GM18870 (cell line): ENCODE results near the gene DOP1A.

Source experiments
- ATAC-seq: cut with Tn5 transposase; IDR thresholded peaks from one replicate; pipeline ENCODE4 v1.9.1; 2021; ENCODE audit warnings: moderate library complexity; ENCODE audit not compliant: unreplicated experiment

DOP1A gene

GRCh38 chr6:83071023-83071422 lies 3.6 kb downstream of the DOP1A start:
- ATAC-seq, result peak; percentile 84

DNA sequence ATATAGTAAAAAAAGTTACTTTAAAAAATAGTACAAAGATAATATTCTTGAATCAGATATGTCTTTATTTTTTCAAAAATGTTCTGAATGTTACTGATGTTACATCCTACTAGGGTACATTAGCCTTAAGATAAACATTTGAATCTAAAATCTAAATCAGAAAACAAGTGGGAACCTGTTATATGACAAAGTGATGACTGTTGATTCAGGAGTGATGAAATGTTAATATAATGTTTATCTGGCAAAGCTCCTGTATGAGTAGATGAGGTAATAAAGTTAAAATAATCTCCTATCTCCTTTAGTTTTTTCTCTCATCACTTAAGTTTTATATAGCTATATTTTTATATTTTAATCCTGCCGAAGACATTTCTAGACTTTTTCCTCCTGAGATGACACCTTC lies 4.2 kb downstream of the DOP1A start:
- no peak for ATAC-seq

- no peak for ATAC-seq
Measured at GRCh38 chr6:83072726-83073125, 5.3 kb downstream of the DOP1A start.

- ATAC-seq, result no peak
Measured at GRCh38 chr6:83073615-83074014, 6.1 kb downstream of the DOP1A start.

DNA sequence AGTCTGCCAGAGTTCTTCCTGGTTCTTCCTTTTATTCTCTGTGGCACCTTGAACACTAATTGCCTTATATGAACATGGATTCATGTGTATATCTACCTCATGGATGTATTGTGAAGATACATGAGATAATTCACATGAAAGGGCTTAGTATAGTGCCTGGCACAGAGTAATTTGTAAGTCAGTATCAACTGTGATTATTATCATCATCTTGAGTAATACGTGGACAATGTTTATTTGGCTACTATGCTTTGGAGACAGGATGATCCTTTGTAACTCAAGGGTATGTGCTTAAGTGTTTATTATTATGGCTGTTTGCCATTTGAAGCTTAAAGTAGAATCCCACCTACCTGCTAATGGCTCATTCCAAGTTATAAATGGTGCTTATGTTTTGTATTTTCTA lies 16.0 kb downstream of the DOP1A start:
- ATAC-seq, result no peak

GRCh38 chr6:83086751-83087150 lies 19.3 kb downstream of the DOP1A start:
- ATAC-seq, result peak; percentile 100

DNA sequence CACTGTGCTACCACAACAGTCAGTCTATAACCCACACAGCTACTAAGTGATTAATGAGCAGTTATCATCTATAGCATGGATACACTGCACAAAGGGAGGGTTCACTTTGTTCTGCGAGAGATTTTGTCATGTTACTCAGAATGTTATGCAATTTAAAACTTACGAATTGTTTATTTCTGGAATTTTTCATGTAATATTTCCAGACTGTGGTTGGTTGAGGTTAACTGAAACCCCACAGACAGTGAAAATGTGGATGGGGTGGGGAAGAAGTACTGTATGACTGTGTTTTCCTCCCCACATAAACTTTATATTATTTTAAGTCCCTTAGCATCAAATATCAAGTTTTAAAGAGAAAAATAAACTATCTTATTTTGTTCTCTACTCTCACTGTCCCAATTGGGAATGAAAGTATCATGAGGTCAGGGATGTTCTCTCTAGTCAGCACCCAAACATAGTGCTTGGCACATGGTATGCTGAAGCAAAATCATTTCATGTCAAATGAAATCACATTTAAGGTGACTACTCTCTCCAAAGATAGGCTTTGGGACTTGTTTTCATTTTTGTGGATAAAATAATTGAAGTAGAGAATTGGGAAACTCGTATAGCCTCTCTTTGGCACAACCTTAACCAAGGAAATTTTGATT lies 25.4 kb downstream of the DOP1A start:
- ATAC-seq, result no peak

DNA sequence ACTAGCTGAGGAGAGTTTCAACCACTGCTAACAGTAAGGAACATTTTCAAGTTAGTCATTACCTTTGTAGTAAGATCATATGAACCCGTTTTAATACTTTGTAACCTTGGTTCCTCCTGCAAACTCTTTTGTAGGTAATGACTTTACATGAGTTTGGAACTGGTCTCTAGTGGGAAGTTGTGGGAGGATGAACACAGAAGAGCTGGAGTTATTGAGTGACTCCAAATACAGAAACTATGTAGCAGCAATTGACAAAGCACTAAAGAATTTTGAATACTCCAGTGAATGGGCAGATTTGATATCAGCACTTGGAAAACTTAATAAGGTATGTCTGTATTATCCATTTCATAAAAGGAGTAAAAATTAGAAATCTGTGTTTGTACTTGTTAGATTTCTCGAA lies 29.3 kb downstream of the DOP1A start:
- no peak for ATAC-seq

- no peak for ATAC-seq
Measured at GRCh38 chr6:83097204-83097603, 29.7 kb downstream of the DOP1A start.

GRCh38 chr6:83097675-83098074 lies 30.2 kb downstream of the DOP1A start:
- ATAC-seq, result no peak

DNA sequence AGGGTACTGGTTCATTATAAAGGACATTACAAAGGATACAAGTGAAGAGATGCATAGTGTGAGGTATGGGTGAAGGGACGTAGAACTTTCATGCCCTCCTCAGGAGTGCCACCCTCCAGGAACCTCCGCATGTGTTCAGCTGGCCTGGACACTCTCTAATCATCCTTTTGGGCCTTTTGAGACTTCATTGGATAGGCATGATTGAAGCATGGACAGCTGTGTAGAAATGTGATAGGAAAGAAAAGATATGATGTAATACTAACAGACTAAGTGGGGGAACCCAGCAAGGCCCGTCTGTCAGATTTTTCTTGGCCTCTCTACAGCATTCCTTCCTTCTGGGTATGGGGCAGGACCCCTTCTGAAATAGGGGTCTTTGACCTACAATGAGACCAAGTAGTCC lies 31.1 kb downstream of the DOP1A start:
- ATAC-seq, result no peak

DNA sequence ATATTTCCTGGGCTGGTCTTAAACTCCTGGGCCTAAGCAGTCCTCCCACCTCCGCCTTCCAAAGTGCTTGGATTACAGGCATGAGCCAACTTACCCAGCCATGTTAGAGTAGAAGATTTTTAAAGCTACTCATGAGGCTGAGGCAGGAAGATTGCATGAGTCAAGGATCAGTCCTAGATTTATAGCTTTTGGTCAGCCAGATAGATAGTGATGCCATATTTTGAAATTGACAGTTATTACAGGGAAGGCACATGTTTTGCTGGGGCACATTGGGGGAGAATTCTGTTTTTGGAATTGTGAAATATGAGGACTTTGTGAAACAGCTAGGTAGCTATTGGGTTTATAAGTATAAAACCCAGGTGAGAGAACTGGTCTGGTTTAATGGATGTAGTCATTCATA lies 40.9 kb downstream of the DOP1A start:
- no peak for ATAC-seq

DNA sequence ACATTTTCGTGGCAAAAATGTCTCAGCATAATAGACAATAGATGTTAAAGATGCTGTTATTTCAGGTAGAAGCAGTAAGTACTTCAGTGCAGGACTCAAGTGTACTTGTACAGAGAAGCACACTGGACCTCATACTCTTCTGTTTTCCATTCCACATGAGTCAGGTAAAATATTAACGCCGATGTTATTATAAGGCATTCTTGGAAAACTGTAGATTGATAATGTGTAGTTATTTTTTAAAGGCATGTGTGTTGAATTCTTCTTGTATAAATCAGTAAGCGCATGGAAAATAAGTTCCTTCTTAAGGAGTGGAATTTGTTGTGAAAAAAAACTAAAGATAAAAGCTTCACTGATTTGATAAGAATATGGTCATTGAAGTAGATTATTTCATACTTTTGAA lies 45.8 kb downstream of the DOP1A start:
- ATAC-seq, result no peak

GRCh38 chr6:83114164-83114563 lies 46.7 kb downstream of the DOP1A start:
- no peak for ATAC-seq

GRCh38 chr6:83117802-83118201 lies 50.3 kb downstream of the DOP1A start:
- ATAC-seq, result no peak

- no peak for ATAC-seq
Measured at GRCh38 chr6:83119742-83120300, 52.4 kb downstream of the DOP1A start.

- ATAC-seq, result no peak
Measured at GRCh38 chr6:83124553-83124952, 57.1 kb downstream of the DOP1A start.

DNA sequence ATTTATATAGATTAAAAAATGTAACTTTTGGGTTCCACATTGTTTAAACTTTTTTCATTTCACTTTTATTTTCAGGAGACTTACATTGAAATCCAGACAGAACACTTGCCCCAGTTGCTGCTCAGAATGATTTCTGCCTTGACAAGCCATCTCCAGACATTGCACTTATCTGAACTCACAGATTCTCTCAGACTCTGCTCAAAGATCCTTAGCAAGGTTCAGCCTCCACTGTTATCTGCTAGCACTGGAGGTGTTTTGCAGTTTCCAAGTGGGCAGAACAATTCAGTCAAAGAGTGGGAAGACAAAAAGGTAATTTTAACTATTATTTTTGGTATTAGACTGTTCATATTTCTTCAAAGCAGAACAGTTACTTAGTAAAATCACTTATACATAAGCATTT lies 58.0 kb downstream of the DOP1A start:
- ATAC-seq, result no peak

- ATAC-seq, result no peak
Measured at GRCh38 chr6:83126223-83126622, 58.8 kb downstream of the DOP1A start.

DNA sequence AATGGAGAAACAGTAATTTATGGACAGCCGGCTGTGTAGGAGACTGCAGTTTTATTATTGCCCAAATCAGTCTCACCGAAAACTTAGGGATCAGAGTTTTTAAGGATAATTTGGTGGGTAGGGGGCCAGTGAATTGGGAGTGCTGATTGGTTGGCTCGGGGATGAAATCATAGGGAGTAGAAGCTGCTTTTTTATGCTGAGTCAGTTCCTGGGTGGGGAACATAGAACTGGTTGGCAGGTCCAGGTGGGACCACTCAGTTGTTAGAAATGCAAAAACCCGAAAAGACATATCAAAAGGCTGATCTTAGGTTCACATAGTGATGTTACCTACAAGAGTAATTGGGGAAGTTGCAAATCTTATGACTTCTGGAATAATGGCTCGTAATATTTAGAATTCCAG lies 59.3 kb downstream of the DOP1A start:
- no peak for ATAC-seq

- no peak for ATAC-seq
Measured at GRCh38 chr6:83127258-83127657, 59.8 kb downstream of the DOP1A start.

GRCh38 chr6:83127976-83128375 lies 60.5 kb downstream of the DOP1A start:
- ATAC-seq, result no peak

DNA sequence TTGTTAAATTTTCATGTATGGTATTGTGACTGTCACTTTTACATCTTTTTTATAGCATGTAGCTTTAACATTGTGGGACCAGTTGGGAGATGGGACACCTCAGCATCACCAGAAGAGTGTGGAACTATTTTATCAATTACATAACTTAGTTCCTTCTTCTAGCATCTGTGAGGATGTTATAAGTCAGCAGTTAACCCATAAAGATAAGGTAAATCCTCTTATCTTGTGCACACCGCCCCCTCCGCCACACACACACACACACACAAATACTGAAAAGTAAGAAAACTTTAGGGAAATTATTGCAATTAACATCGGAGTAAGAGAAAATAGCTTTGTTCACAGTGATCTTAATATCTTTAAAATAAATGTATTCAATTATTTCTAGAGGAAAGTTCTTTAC lies 64.7 kb downstream of the DOP1A start:
- no peak for ATAC-seq
